Posterior vena cava (tissue), 2 donors: ENCODE results near the gene OAS3. TPM values are rescaled to one million over a fixed set of nuclear protein-coding genes. Genes with fewer than 3 reads are reported as not detected.

Source experiments
- DNase-seq: peaks from one replicate; pipeline ENCODE4 v3.0.0-alpha.2; 2020; ENCODE audit warnings: low spot score
- intact Hi-C, 2 donors: fragments of 100-400 bp; cut with DNase I; formaldehyde crosslinking; loops; one replicate each; pipeline versions ENCODE4 v1.14.1 to v1.14.2; 2022 to 2023
- long read RNA-seq, 2 donors: library from polyadenylated mRNA; unstranded; transcript quantifications; one replicate each; pipeline ENCODE4 v2.0.0, GENCODE V29; 2020 to 2021
- total RNA-seq, 2 donors: library from RNA; stranded (reverse); fragmentation: NEBNext Ultra II Directional; extraction: Animal tissue kit (Norgen Biotek cat#: 25700); gene quantifications; one replicate each; pipeline ENCODE4 v1.2.1, GENCODE V29; 2021
- donor health status: DM: yes; HTN: yes; CAD: no.
- donor health status: DM: yes; HTN: yes; CAD: no.

The OAS3 gene, protein sequence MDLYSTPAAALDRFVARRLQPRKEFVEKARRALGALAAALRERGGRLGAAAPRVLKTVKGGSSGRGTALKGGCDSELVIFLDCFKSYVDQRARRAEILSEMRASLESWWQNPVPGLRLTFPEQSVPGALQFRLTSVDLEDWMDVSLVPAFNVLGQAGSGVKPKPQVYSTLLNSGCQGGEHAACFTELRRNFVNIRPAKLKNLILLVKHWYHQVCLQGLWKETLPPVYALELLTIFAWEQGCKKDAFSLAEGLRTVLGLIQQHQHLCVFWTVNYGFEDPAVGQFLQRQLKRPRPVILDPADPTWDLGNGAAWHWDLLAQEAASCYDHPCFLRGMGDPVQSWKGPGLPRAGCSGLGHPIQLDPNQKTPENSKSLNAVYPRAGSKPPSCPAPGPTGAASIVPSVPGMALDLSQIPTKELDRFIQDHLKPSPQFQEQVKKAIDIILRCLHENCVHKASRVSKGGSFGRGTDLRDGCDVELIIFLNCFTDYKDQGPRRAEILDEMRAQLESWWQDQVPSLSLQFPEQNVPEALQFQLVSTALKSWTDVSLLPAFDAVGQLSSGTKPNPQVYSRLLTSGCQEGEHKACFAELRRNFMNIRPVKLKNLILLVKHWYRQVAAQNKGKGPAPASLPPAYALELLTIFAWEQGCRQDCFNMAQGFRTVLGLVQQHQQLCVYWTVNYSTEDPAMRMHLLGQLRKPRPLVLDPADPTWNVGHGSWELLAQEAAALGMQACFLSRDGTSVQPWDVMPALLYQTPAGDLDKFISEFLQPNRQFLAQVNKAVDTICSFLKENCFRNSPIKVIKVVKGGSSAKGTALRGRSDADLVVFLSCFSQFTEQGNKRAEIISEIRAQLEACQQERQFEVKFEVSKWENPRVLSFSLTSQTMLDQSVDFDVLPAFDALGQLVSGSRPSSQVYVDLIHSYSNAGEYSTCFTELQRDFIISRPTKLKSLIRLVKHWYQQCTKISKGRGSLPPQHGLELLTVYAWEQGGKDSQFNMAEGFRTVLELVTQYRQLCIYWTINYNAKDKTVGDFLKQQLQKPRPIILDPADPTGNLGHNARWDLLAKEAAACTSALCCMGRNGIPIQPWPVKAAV
- total RNA-seq: 10 to 100 TPM; 11.3 to 21.1 TPM
- long read RNA-seq, donor 1, full-length matches to known transcripts: 1 of 4 reads
- long read RNA-seq, donor 1, partial matches to known transcripts: 3 of 4 reads
- long read RNA-seq, donor 1, other reads (novel, unspliced or antisense): 0 of 4 reads
- long read RNA-seq, donor 2, partial matches to known transcripts: 1 of 12 reads
- long read RNA-seq, donor 2, other reads (novel, unspliced or antisense): 7 of 12 reads

DNA sequence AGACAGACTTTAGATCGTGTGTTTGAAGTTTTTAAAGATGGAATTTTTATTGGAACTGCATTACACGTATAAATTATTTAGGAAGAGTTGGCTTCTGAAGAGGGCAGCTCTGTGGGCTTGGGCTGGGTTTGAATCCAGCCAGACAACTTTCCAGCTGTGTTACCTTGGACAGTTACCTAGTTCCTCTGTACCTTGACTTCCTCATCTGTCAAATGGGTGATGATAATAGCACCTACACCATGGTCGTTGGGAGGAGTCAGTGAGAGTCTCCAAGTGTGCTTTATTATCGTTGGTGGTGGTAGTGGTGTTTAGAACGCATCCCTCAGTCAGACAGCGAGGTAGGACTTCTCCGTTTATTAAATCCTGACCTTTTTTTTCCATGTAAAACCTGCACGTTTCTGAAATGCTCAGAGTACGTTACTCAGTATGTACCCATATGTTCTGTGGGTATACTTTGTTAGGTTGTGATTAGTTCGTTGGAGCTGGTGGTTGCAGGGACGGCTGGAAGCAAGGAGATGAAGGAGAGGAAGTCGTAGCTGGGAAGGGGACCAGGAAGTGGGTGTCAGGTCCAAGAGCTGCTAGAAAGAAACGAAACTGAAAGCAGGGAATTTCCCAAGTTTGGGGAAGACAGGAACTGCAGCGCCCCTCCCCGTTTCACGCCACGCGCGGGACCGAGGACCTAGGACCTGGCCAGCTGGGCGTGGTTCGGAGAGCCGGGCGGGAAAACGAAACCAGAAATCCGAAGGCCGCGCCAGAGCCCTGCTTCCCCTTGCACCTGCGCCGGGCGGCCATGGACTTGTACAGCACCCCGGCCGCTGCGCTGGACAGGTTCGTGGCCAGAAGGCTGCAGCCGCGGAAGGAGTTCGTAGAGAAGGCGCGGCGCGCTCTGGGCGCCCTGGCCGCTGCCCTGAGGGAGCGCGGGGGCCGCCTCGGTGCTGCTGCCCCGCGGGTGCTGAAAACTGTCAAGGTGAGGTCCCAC lies at the start of gene OAS3:
Gene OAS3, plus strand, starts transcription at position 734 of the 979 bp plus-strand sequence. Its CDS starts 57 bp downstream, at position 791.
- DNase-seq: peak; percentile 96
- intact Hi-C loops: no loop called here

DNA sequence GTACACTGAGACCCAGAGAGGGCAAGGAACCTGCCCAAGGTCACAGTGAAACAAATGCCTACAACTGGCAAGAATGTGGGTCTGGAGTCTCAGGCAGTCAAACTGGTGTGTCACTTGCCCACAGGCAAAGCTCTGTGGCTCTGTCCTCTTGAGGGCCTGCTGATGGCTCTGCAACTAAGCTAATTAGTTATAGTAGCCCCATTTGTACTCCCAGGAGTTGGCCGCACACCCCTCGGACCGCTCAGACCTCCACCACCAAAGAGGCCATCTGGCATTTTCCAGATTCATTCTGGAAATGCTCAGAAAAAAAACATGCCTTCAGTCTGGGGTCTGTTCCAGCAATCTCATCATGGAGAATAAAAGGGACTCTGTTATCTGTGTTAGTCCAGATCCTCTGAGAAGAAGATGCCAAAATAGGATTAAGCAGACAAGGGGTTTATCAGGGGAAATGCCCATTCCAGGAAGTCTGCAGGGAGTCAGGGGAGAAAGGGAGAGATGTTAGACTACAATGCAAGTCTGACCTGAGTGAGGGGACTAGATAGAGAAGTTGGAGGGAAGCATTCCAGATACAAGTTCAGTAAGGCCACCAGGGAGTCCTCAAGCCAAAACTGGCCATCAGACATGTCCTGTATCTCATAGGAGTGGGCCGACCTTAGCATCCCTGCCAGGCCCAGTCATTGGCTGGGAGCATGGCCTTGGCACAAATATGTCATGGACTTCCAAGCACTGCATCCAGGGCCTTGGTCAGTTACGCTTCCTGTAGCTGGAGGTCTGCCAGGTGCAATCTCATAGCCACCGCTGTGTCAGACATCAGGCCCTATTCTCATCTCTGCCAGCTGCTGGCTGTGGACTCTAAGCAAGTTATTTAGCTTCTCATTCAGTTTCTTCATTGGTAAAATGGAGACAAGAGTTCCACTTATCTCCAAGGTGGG lies 46.9 kb upstream of the OAS3 start:
- intact Hi-C loops: loop anchor here in 1 of 2 donors (1.0 kb wide), 1 partner anchor 12 kb away; no protein-coding TSS in a partner anchor
- peak; percentile 83 for DNase-seq

DNA sequence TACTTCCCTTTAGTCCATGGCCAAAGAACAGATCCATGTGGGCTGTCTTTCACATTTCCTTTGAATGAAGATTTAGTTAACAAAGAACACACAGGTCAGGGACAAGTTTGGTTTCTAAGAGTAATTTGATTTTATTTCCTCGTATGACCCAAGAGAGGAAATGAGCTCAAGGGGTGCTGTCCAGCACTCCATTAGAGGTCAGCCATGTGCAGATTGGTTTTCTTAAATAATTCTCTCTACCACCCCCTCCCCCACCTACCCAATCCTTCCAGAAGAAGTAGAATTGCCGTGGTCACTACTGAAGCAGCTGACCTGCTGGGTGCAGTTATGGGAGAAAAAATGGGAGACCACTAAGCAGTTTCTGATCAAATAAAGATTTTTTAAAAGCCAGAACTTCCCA lies 45.4 kb upstream of the OAS3 start:
- intact Hi-C loops: no loop called here
- no peak for DNase-seq

DNA sequence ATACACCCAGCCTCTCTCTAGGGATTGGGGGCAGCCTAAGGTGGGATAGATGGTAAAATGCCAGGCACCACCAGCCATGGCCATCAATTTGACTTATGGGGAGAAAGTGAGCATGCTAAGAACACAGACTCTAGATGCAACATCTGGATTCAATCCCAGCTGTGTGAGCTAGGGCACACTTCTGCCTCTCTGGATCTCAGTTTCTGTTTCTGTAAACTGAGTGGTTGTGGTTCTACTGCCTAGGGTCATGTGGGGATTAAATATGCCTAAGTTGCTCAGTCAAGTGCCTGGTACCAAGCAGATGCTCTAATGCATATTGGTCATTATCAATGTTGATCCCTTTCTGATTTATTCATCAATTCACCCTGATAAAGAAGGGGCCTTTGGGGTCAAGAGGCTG lies 44.1 kb upstream of the OAS3 start:
- intact Hi-C loops: no loop called here

DNA sequence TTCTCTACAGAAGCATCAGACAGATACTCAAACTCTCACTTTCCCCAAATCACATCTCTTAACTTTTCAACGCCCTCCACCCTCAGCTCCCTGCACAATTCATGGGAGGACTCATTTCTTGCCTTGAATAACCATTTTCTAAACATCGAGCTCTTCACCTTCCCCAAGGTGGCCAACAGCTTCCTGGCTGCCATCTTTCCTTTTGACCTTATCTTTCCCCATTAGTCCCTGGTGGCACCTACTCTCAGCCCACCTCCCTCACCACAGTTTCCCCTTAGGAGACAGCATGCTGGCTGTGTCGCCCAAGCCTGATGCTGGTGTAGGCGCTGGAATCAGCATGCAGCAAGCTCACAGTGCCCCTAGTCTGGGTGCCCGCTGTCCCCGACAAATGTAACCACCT lies 39.9 kb upstream of the OAS3 start:
- DNase-seq: no peak
- intact Hi-C loops: no loop called here

More for the DNA sequence above, 44.1 kb upstream of the OAS3 start:
- DNase-seq: no peak

DNA sequence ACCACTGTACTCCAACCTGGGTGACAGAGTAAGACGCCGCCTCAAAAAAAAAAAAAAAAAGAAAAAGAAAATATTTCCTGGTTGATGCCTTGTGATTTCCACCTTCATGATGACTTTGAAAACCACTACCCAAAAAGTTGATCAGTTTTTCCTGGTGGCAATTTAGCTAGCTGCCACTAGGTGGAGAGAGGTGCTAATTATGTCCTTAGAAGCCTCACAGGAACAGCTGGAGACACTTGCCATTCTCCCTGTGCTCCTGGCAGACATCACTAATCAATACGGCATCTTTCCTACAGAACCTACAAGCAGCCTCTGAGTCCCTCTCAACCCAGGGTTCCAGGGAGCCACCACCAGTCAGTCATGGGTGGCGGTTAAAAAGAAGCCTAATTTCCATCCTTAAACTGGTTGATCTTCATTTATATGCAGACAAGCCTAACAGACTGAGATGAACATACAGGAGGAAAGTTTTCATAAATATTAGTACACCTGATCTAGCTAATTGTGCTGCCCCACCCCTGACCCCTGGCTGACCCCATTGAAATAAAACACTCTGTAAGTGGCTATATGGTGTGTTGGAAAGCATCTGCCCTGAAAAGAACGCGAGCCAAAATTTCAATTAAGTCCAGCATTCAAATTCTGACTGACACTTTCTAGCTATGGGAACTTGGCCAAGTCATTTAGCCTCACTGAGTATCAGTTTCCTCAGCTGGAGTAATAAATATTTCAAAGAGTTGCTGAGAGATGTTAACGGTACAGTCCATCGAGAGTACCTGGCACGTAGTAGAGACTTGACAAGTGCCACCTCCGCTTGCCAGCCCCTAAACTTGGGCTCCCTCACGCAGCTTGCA lies 37.8 kb upstream of the OAS3 start:
- intact Hi-C loops: no loop called here
- no peak for DNase-seq

DNA sequence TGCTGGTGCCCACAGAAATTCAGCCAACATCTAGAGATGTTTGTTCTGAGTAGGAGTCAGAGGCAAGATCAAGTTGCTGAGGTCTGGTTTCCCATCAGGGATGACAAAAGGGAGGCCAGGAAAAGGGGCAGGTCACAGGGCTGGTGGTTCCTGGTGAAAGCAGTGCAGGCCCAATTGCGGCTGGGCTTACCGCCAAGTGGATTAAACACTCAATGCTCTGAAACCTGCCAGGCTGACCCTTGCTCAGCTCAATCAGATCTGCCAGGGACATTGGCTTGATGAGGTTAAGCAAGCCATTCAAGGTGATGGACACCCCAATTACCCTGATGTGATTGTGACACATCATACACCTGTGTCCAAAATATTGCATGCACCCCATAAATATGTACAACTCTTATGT lies 37.0 kb upstream of the OAS3 start:
- intact Hi-C loops: no loop called here
- no peak for DNase-seq

DNA sequence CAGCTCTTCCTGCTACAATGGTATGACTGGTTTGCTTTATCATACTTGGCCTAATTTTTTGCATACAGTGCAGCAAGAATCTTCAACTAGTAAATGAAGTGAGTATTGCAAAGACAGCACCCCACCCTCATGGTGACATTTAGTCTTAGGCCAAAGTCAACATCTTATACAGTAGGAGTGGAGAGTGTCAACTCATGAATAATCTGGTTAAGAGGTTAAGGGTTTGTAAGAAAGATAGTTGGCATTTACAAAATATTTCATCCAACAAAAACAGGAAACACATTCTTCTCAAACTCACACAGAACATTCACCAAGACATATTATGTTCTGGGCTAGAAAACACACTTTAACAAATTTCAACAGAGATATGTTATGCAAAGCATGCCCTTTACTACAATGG lies 33.7 kb upstream of the OAS3 start:
- no peak for DNase-seq
- intact Hi-C loops: no loop called here

DNA sequence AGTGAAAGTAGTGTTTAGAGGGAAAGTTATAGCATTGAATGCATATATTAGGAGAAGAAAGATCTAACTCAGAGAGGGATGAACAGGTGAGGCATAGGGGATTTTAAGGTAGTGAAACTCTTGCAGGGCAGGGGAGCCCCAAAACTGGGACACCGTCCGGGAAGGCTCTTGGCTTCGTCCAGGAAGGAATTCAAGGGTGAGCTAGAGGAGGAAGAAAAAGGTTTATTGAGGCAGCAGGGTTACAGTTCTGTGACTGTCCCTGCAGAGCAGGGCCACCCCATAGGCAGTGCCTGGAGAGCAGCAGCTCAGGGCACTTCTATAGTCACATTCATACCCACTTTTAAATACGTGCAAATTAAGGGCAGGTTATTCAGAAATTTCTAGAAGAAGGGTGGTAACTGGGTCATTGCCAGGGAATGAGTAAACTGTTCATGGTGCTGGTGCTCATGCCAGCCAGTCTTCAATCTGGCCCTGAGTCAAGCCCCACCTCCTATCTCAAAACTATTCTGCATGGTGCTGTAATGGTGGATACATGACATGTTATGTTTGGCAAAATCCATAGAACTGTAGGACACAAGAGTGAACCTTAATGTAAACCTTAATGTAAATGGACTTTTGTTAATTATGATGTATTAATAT lies 32.7 kb upstream of the OAS3 start:
- intact Hi-C loops: no loop called here
- DNase-seq: no peak

DNA sequence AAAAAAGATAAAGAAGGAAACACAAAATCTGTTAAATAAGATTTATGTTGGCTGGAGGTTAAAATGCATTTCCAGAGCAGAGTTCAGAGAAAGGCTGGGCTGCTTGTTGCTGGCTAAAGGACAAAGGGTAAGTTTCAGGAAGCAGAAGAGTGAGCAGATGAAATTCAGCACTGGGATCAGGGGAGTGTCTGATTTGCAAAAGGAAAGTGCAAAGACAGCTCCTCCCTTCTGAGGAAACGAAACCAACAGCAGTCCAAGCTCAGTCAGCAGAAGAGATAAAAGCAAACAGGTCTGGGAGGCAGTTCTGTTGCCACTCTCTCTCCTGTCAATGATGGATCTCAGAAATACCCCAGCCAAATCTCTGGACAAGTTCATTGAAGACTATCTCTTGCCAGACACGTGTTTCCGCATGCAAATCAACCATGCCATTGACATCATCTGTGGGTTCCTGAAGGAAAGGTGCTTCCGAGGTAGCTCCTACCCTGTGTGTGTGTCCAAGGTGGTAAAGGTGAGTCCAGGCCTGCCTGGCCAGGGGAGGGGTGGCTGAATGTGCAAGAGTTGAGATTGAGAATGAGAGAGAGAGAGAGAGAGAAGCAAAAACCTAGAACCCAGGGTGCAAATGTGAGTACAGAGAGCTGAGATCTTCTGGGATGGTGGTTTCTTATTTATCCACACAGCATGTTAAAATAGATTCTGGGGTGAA lies 31.4 kb upstream of the OAS3 start, which contains the start of gene OAS1:
Gene OAS1, plus strand, starts transcription at position 251 of the 703 bp plus-strand sequence. Its CDS starts 78 bp downstream, at position 329.
- no peak for DNase-seq
- intact Hi-C loops: no loop called here

DNA sequence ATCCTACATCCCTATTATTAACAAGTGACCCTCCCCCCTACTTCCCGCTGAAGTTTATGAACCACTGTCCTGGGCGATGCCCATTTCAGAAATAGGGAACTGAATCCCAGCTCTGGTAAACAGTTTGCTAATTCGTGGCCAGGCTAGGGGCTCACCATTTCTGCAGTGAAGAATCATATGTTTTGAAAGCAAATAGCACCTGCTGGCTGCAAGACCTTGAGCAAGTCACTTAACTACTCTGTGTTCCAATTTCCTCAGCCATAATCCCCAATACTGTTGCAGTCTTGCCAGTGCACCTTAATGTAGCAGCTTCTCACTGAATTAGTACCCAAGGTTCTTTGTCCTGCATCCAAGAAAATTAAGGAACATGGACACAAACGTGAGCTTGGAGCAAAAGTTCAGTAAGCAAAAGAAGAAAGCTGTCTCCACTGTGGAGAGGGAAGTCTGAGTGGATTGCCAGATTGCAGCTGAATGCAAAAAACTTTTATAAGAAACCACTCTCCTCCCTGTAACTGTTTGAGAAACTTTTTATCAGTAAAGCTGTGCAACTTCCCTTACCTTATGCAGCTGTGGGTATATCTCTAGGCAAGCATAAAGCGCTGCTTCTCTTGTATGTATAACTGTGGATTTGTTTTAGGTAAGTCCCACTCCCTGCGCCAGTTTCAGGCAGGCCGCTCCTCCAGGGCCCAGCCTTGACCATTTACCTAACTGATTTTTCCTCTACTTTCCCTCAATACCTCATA lies 30.7 kb upstream of the OAS3 start:
- intact Hi-C loops: no loop called here
- no peak for DNase-seq

DNA sequence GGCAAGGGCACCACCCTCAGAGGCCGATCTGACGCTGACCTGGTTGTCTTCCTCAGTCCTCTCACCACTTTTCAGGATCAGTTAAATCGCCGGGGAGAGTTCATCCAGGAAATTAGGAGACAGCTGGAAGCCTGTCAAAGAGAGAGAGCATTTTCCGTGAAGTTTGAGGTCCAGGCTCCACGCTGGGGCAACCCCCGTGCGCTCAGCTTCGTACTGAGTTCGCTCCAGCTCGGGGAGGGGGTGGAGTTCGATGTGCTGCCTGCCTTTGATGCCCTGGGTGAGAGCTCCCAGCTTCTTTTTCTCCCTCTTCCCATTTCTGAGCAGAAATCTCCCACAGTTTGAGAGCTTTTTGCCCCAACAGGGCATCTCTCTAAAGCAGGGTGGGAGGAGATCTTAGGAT lies 29.7 kb upstream of the OAS3 start:
- no peak for DNase-seq
- intact Hi-C loops: no loop called here

DNA sequence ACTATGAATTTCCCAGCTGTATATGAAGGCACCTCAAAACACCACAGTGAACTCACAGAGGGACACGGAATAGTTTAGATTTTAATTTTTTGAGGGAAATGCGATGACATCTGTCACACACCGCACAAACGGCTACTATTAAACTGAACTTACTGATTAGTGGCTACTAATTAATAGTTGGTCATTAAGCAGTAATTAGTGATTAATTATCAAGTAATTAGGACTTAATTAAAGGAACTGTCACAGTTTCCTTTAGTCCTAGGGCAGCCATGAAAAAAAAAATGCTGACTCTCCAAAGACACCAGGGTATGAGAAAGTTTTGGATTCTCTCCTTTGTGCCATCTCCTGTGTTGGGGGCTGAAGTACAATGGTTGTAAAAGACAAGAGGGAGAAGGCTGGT lies 28.6 kb upstream of the OAS3 start:
- no peak for DNase-seq
- intact Hi-C loops: no loop called here

DNA sequence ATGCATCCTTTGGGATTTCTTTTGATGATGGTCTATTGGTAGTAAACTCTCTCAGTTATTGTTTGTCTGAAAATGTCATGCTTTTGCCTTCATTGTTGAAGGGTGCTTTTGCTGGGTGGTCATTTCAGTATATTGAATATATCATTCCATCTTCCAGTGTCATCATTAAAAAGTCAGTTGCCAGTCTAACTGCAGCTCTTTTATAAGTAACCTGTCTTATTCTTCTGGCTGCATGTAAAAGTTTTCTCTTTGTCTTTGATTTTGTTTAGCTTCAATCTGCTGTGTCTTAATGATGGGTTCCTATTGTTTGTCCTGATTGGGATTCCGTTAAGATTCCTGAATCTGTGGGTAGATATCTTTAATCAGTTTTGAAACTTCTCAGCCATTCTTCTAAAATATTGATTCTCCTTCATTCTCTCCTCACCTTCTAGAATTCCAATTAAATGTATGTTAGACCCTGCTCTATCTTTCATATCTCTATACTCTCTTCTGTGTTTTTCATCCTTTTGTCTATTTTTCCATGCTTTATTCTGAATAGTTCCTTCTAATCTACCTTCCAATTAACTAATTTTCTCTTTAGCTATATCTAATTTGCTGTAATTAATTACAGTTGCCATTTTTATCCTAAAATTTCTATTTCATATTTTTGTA lies 25.1 kb upstream of the OAS3 start:
- intact Hi-C loops: no loop called here
- DNase-seq: no peak
